ENCODE data around the gene DOCK4.

GRCh38 chr7:111760043-111760442 is 446.2 kb downstream of the DOCK4 start:
- TF ChIP-seq CTCF (IDR thresholded peaks at IDR 0.05; ENCODE audit: insufficient read depth, low read length) = no peak
- no peak for TF ChIP-seq POLR2AphosphoS5 (IDR thresholded peaks at IDR 0.05; ENCODE audit: low read depth)
- no peak for TF ChIP-seq GABPA (IDR thresholded peaks at IDR 0.05; ENCODE audit: low read depth)
